ENCODE data around the gene PRKCA. TPM values are rescaled to one million over a fixed set of nuclear protein-coding genes. Genes with fewer than 3 reads are reported as not detected.

Gene PRKCA
- polyA plus RNA-seq, 1 experiment: 66.8 TPM

DNA sequence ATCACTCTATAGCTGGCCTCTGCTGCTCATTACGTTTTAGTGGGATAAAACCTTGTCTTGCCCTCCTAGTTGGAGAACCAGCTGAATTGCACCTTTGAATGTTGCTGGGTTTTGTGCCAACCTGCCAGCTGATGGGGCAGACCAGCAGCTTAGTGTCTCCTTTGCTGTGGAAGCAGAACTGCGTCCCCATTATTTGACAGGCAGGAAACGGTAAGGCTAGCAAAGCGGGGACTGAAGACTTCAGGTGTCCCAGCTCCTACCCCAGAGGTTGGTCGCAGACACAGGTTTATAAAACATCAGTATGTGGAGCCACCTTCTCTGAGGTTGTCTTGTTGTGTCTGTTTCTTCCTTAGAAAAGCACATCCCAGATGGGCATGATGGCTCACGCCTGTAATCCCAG is 158.1 kb downstream of the PRKCA start:
- Histone ChIP-seq H3K4me3 (ENCODE audit: low read depth, low read length) (no peak overlapping the region), H3K9me3 (ENCODE audit: control insufficient read depth, insufficient read depth, low read length) (no peaks in the 10 kb centered on the region), H3K27me3 (ENCODE audit: control insufficient read depth, insufficient read depth, low read length) (no peaks in the 10 kb centered on the region), H3K27ac (ENCODE audit: low read depth, low read length) (peak overlapping the region; percentile 95)
- DNase-seq (ENCODE audit: low read depth, low spot score): no peak
- ChIA-PET POLR2A (interaction anchor here (0.5 to 1.9 kb wide), 6 partner anchors 29 to 213 kb away, joined by 3 to 6 read pairs (median 4); no protein-coding TSS in a partner anchor), CTCF (no interaction called here)
- TF ChIP-seq, protein P1, sequence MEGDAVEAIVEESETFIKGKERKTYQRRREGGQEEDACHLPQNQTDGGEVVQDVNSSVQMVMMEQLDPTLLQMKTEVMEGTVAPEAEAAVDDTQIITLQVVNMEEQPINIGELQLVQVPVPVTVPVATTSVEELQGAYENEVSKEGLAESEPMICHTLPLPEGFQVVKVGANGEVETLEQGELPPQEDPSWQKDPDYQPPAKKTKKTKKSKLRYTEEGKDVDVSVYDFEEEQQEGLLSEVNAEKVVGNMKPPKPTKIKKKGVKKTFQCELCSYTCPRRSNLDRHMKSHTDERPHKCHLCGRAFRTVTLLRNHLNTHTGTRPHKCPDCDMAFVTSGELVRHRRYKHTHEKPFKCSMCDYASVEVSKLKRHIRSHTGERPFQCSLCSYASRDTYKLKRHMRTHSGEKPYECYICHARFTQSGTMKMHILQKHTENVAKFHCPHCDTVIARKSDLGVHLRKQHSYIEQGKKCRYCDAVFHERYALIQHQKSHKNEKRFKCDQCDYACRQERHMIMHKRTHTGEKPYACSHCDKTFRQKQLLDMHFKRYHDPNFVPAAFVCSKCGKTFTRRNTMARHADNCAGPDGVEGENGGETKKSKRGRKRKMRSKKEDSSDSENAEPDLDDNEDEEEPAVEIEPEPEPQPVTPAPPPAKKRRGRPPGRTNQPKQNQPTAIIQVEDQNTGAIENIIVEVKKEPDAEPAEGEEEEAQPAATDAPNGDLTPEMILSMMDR (IDR thresholded peaks at IDR 0.05; ENCODE audit: low read depth, low read length): no peak

DNA sequence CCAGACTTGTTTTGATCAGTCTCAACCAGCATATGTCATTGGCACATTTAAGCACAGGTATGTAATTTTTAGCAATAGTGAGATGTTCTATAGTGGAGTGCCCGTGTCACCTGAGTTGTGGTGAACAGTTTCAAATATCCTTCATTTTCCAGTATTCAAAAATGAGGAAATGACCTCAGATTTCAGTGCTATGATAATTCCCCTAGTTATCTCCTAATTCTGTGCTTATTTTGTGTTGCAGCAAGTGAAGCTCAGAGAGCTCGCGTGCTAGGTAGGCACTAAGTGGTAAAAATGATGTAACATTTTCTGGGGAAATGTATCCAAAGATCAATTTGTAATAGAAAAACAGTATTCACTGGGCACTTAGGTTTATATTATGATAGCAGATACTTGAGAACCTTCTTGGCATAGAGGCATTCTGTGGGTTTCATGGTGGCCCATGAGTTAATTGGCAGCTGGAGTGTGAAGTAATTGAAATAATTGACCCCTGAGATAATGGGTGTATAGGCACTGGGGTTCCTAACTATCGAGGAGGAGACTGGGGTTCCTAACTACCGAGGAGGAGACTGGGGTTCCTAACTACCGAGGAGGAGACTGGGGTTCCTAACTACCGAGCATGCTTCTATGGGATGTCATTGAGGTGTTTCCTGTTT is 159.1 kb downstream of the PRKCA start:
- TF ChIP-seq, protein P1 (IDR thresholded peaks at IDR 0.05; ENCODE audit: low read depth, low read length): no peak
- Histone ChIP-seq H3K27ac (ENCODE audit: low read depth, low read length) (peak overlapping the region; percentile 25), H3K4me3 (ENCODE audit: low read depth, low read length) (no peak overlapping the region), H3K9me3 (ENCODE audit: control insufficient read depth, insufficient read depth, low read length) (no peaks in the 10 kb centered on the region), H3K27me3 (ENCODE audit: control insufficient read depth, insufficient read depth, low read length) (no peaks in the 10 kb centered on the region)
- POLR2A ChIA-PET: interaction anchor here (0.9 to 1.3 kb wide), 2 partner anchors 46 to 80 kb away, joined by 3 to 4 read pairs; no protein-coding TSS in a partner anchor
- CTCF ChIA-PET: no interaction called here
- no peak for DNase-seq (ENCODE audit: low read depth, low spot score)

DNA sequence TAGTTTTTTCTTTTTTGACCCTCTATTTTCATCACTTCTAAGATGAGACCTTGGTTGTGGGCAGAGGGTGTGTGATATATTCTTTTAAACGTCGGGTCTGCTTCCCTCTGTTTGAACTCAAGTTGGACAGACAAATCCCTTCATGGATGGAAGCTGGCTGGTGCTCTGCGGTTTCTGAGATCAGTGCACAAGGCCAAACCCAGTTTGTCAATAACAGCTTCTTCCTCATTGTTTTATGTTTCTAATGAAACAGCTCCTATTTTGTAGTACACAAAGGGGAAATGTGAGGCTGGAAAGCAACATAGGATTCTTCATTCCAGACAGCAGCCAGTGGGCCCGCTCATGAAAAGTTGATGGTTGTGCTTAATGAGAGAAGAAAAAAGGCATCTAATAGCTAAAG is 159.6 kb downstream of the PRKCA start:
- DNase-seq (ENCODE audit: low read depth, low spot score): no peak
- CTCF ChIA-PET: no interaction called here
- TF ChIP-seq, protein P1 (IDR thresholded peaks at IDR 0.05; ENCODE audit: low read depth, low read length): no peak
- POLR2A ChIA-PET: interaction anchor here (0.7 to 0.9 kb wide), 2 partner anchors 47 to 81 kb away, joined by 3 to 4 read pairs; no protein-coding TSS in a partner anchor
- H3K9me3 ChIP-seq (ENCODE audit: control insufficient read depth, insufficient read depth, low read length): no peaks in the 10 kb centered on the region
- no peak overlapping the region for H3K27ac ChIP-seq (ENCODE audit: low read depth, low read length)
- H3K27me3 ChIP-seq (ENCODE audit: control insufficient read depth, insufficient read depth, low read length): no peaks in the 10 kb centered on the region
- no peak overlapping the region for H3K4me3 ChIP-seq (ENCODE audit: low read depth, low read length)

DNA sequence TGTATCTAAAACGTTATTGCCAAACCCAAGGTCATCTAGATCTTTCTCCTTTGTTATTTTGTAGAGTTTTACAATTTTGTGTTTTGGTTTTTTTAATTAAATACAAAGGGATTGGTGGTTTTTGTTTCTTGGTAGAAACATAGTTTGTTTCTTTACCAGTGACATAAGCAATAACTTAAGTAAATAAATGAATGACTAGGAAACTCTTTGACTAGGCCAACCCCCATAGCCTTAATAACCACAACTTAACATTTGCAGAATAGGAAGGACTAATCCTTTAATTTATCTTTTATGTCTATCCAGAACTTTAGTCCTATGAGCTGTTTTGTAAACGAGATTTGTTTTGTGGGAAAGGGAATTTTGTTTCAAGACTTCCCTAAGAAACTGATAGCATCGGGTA is 162.5 kb downstream of the PRKCA start:
- no peak for DNase-seq (ENCODE audit: low read depth, low spot score)
- CTCF ChIA-PET: interaction anchor here (1.3 kb wide), 1 partner anchor 209 kb away, joined by 3 read pairs; no protein-coding TSS in a partner anchor

DNA sequence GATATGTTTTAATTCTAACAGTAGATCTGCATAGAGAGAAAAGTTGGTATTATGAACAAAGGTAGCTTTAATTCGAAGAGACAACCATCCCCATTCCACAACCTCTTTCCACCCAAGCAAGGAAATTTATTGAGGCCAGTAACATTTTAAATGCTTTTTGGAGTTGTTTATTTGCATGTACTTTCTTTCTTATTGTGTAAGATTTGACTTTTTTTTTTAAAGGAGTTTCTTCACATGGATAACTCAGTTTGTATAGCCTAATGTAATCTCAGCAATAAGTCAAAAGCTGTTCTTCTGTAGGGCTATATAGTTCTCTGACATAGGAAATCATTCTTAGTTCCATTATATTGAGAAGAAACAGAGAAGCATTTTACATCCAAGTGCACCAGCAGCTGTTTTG is 163.3 kb downstream of the PRKCA start:
- Histone ChIP-seq H3K9me3 (ENCODE audit: control insufficient read depth, insufficient read depth, low read length) (no peaks in the 10 kb centered on the region), H3K4me3 (ENCODE audit: low read depth, low read length) (no peak overlapping the region), H3K27me3 (ENCODE audit: control insufficient read depth, insufficient read depth, low read length) (no peaks in the 10 kb centered on the region), H3K27ac (ENCODE audit: low read depth, low read length) (no peak overlapping the region)
- ChIA-PET CTCF (interaction anchor here (0.5 to 1.6 kb wide), 3 partner anchors 16 to 265 kb away, joined by 3 to 8 read pairs (median 5); no protein-coding TSS in a partner anchor), POLR2A (interaction anchor here (0.7 to 1.1 kb wide), 3 partner anchors 42 to 256 kb away, joined by 3 read pairs; no protein-coding TSS in a partner anchor)
- TF ChIP-seq, protein P1 (IDR thresholded peaks at IDR 0.05; ENCODE audit: low read depth, low read length): no peak
- DNase-seq (ENCODE audit: low read depth, low spot score): no peak

More for the DNA sequence above, 162.5 kb downstream of the PRKCA start:
- no peak overlapping the region for H3K4me3 ChIP-seq (ENCODE audit: low read depth, low read length)
- H3K27me3 ChIP-seq (ENCODE audit: control insufficient read depth, insufficient read depth, low read length): no peaks in the 10 kb centered on the region
- H3K9me3 ChIP-seq (ENCODE audit: control insufficient read depth, insufficient read depth, low read length): no peaks in the 10 kb centered on the region
- H3K27ac ChIP-seq (ENCODE audit: low read depth, low read length): no peak overlapping the region
- TF ChIP-seq, protein P1 (IDR thresholded peaks at IDR 0.05; ENCODE audit: low read depth, low read length): no peak
- POLR2A ChIA-PET: no interaction called here
